Smooth muscle cell of the brain vasculature (primary cell): ENCODE data around the gene MTF2.
"Not testable (repeated sequence)": the region's sequence is repeated elsewhere in the genome, so short reads cannot be mapped to it uniquely, and the experiment has no call there.

Experiments used
- DNase-seq: peaks from one replicate; pipeline ENCODE4 v3.0.0-alpha.2; 2012; ENCODE audit warnings: low read depth, low spot score

Gene MTF2

DNA sequence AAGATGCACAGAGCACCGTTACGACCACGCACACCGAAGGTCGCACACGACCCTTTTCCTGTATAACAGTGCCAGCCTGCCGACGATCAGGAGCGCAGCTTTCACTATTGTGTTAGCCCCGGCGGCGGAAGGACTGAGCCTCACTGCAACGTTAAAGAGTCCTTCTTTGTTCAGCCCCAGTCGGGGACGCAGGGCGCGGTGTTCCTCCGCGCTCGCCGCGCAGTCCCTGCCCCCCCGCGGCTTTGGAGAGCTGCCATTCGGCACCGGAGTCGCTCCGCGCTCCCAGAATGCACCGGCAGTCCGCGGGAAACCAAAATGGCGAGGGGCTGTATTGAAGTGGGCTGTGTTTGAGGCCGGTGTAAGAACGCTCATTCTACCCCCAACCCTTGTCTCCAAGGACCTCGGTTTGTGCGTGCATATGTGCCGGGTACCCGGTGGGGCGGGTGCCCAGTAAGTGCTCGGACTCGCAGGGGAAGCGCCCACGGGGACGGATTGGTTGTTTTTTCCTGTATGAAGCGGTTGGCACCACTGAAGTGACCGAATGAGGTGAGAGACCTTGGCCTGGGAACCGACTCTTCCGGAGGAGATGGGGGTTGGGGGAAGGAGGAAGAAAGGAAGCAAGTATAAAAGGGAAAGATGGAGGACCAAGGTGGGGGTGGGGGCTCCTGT, at the start of gene MTF2:
Gene MTF2 (plus strand): TSS at position 298 of the 669 bp plus-strand sequence. CDS start 244 bp downstream, at position 542.
- DNase-seq, result peak; percentile 94

DNA sequence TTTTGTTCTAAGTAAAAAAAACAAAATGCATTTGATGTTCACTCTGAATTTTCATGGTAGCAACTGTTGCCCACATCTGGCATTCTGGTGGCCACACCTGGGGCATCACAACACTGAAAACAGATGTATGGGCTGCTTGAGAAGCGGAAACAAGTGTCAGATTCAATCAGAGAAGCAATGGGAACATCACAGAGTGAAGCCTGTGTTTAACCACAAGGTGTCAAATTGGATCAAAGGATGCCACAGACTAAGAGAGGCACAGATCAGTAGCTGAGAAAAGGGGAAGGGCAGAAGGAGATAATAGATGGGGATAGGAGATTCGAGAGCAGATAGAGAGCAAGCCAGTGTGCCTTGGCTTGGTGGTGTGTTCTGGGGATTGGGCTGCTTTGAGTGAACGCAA, 49.8 kb upstream of the MTF2 start:
- DNase-seq, result no peak

DNA sequence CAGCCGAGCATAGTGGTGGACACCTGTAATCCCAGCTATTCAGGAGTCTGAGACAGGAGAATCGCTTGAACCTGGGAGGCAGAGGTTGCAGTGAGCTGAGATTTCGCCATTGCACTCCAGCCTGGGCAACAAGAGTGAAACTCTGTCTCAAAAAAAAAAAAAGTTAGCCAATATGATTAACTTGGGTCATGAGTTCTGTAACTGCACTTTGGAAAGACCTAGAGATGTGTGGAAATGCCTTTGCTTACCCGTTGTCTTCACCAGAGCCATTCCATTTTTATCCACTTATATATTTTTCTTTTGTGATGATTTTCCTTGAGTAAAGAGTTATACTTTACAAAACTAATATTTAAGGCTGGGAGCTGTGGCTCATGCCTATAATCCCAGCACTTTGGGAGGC, 48.9 kb upstream of the MTF2 start:
- DNase-seq, result not testable (repeated sequence)

DNA sequence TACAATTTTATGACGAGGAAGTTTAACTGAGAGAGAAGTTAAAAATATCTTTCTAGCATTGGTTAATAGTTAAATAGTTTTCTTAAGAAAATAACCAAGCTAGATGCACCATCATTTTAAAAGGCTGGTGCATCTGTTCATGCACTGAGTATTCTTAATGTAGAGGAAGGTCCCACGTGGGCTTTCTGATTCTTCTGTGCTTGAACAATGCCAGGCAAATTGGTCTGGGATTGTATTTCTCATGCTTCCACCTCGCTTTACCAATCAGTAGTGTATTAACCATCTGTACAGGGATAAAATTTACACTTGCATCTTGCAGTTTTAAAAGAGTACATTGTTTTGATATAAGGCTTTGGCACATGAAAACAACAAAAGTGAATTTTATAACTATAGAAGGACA, 47.4 kb upstream of the MTF2 start:
- DNase-seq, result no peak

DNA sequence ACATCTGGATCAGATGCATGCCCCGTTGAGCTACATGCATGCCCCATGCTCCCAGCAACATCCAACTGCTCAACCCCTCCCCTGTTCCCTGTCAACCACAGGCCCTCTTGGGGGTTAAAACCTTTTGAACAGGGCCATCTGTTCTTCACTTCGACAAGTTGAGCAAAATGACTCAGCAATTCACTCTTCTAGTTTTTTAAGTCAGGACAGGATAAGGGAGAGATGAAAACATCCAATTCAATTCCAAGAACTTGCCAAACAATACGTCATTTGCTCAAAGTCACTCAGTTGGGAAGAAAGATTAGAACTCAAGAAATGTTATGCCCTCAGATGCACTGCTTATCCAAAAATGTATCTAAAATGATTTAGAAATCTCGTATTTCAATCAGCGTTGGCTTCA, 46.1 kb upstream of the MTF2 start:
- DNase-seq, result no peak

DNA sequence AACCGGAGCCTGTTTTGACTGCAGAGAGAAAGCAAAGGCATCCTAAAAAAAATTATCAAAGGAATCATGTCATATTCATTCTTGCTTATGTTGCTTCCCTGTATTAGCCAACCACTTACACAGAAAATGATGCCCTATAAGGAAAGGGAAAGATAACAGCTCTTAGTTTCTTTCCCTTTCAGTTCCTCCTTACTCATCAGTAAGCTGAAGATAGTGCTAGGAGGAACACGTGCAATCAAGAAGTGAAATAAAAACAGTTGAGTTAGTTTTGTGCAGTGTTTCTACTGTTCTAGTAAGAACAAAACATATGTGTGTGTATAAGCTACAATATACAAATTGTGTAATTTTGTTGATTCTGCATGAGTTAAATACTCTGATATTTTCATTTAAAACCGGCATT, 45.3 kb upstream of the MTF2 start:
- DNase-seq, result no peak

DNA sequence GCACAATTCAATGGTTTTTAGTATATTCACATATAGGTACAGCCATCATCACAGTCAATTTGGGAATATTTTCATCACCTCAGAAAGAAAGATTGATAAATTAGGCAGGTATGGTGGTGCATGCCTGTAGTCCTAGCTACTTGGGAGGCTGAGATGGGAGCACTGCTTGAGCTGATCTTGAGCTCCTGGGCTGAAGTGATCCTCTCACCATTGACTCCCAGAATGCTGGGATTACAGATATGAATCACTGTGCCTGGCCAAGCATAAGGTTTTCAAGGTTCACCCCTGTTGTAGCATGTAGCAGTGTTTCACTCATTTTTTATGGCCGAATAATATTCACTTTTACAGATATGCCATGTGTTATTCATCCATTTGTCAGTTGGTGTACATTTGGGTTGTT, 44.7 kb upstream of the MTF2 start:
- no peak for DNase-seq

DNA sequence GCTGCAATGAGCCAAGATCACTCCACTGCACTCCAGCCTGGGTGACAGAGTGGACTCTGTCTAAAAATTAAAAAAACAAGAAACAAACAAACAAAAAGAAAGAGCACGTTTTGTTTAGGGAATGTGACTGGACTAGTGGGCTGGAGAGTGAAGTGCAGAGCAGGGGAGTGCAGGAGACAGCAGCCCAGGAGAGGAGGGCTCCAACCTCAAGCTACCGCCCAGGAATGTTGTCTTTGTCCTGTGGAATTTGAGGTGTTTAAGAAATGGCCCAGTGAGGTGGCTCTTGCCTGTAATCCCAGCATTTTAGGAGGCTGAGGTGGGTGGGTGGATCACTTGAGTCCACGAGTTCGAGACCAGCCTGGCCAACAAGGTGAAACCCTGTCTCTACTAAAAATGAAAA, 42.4 kb upstream of the MTF2 start:
- DNase-seq, result no peak

DNA sequence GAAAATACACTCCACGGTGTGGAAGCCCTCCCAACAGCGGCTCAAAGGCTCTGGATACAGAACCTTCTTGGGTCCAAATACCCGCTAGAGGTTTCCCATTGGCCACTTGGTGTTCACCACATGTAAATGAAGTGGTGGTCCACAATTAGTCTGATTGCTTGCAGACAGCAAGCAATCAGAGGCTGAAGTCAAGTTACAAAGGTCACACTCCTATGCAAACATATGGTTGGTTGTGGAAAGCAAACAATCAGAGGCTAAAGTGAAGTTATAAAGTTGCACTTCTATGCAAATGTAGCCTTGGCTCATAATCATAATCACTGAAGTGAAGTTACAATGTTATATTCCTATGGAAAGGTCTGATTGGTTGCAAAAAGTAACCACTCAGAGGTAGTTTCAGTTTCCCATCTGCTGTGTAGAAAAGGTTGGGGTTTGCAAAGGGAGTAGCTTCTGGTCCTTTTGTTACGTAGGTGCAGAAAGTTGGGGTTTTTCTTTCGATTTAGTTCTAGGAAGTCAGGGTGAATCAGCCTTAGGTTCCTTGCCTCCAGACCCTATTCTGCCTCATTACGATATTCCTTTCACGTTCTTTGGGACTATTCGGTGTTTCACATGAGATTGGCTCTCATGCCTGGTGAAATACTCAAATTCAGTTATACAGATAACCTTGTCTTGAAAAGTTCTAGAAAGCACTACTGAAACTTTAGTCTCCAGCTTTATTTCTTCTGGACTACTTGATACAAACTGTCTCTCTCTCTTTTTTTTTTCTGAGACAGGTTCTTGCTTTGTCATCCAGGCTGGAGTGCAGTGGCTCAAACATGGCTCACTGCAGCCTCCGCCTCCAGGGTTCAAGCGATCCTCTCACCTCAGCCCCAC, 36.7 kb upstream of the MTF2 start:
- no peak for DNase-seq

DNA sequence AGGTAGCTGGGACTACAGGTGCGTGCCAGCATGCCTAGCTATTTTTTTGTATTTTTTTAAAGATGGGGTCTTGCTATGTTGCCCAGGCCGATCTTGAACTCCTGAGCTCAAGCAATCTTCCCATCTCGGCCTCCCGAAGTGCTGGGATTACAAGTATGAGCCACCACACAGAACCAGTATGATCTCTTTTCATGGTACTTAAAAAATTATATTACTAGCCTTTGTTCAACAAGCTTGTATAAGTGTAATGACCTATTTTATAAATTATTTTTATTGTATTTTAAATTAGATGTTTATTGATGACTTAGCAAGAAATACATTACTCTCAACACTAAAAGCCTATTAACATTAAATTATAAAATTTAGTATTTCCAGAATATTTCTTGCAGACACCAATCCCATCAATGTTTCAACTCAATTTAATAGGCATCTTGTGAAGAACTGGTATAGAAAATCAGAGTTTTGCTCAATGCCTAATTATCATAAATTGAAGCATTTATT, 36.0 kb upstream of the MTF2 start:
- no peak for DNase-seq

DNA sequence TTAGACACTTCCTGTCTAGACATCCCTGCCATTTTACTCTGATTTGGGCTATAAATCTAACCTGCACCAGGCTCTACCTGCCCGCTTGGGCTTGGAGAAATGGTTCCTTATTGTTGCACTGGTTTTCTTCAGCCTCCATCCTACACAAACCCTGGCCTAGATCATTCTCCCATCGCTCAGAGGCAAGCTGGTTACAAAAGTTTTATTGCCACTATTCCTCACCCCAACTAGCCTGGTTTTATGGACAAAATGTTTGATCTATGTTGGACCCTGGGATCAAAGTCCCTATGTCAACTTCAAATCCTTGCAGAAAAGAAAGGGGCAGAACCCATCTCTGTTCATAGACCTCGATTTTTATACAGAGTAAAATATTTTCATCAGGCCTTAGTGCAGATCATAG, 31.5 kb upstream of the MTF2 start:
- DNase-seq, result no peak

DNA sequence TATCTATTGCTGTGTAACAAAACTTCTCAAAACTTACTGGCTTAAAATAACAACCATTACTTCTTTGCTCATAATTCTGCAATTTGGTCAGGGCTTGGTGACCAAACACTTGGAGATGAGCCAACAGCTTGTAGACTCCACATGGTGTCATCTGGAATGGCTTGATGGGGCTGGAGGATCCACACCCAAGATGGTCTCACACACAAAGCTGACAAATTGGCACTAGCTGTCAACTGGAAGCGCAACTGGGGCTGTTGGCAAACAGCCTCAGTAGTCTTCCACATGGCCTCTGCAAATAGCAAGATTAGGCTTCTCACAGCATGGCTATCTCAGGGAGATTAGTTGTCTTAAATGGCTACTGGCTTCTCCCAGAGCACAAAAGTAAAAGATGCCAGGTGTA, 27.1 kb upstream of the MTF2 start:
- DNase-seq, result no peak

DNA sequence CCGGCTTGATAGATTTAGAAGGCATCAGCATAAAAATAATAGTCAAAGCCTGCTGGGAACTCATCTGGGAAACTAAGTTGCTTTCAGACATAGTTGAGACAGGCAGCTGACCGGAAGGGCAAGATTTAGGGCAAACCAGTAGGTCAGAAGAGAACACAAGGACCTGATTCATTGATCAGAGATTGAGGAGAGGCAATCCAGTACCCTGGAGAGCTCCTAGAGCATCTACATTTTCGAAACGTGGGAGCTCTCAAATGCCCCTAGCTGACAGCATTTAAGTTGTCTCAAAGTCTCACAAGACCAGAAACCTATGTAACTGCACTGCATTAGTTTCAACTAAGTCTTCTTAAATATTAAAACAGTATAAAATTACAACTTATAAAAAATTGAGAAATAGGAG, 22.9 kb upstream of the MTF2 start:
- no peak for DNase-seq

DNA sequence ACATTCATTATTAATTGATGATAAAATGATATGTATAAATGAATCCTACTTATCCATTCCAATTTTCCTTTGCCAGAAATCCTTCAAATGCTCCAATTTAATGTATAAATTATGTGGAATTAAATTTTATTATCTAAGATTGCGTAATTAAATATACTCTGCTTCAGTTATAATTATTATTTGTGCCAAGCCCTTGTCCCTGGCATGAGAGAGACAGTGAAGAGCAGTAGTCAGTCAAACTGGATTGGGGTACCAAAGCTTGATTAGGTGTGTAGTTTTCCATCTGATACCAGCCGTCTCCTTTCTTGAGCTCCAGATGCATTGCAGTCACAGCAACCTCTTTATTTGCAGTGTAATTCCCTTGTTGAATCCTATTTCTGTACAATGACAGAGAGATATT, 22.4 kb upstream of the MTF2 start:
- no peak for DNase-seq

DNA sequence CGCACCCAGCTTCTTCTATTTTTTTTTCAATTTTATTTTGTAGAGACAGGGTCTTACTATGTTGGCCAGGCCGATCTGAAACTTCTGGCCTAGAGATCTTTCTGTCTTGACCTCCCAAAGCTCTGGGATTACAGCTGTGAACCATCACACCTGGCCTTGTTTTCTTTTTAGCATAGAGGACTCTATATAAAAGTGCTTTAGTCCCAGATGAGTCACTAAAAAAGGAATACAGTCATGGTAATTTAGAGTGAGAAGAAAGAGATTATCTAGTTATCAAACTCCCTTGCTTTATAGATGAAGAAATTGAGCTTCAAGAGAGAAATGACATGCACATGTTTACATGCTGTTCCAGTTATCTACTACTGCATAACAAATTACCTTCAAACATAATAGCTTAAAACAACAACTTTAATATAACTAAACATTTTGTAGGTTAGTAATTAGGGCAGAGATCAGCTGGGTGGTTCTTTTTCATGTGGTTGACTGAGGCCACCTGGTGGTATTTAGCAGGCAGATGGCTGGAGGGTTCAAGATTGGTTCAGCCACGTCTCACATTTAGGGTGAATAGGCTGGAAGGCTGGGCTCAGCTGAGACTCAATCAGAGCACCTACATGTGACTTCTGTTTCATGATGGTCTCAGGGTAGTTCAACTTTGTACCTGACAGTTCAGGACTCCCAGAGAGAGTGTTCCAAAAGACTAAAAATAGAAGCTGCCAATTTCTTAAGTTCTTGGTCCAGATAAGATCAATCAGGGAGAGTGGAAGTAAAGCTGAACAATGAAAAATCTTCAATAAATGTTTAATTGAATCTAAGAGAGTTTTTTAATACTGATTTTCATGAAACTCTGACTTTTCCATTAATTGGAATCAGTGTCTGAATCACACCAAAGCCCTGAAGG, 16.9 kb upstream of the MTF2 start:
- no peak for DNase-seq

DNA sequence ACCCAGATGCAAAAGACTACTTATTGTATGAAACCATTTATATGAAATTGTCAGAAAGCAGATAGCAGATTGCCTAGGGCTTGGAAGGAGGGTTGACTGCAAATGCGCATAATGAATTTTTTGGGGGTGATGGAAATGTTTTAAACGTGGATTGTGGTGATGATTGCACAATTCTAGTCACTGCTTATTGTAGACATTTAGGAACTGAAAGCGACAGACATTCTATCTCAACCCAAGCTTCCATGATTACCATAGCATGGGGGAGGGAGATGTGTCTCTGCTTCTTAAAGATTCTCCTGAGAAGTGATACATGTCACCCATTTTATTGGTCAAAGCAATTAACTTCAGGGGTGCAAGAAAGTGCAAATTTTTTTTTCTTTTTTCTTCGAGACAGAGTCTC, 2.8 kb upstream of the MTF2 start:
- DNase-seq, result no peak

DNA sequence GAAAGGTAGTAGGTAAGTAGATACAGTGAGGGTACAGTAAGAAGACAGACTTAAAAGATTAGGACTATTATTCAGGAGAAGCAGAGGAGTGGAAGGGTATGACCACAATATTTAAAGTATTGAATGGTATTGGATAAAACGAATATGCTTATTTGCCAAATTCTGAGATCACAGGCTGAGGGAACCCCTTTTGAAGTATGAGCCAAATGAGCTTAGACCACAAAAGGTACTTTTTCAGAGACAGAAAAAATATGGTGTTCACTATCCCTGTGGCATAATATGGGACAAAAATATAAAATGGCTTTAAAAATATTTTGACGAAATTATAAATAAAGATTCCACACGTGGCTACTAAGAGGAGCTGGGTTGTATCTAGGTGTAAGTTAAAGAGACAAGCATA, 880 bp upstream of the MTF2 start:
- DNase-seq, result no peak

DNA sequence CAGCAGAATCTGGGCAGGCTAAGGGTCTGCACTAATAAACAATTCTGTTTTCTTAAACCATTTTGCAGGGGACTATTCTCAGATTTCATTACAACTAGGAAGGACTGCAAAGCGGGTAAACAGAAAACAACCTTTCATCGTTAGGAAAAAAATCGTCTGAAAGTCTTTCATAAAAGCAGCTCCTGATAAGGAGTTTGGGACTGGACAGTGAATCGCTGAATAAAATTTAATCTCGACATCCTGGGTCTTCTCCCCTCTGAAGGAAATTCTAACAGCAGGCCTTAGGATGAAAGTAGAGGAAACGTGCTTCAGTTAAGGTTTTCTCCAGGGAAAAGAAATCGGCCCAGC, 471 bp upstream of the MTF2 start:
- no peak for DNase-seq

DNA sequence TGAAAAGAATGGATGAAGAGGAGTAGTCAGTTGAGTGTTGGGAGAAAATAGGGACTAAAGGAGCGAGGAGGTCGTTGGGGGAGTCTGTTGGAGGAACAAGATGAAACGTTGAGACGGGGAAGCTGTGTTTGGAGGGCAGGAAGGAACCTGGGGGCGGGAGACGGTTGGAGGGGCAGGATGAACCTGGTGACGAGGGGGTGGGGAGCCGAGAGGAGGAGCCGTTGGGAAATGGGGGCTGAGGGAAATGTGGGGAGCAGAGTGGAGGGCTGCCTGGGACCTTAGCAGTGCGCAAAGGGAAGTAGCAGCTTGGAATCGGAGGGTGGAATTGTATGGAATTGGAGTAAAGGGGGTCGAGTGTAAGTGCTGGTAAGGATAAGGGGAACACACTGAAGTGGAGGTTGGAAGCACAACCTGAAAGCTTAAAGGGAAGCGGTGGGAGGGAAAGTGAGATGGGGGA, 630 bp downstream of the MTF2 start:
- DNase-seq, result no peak

DNA sequence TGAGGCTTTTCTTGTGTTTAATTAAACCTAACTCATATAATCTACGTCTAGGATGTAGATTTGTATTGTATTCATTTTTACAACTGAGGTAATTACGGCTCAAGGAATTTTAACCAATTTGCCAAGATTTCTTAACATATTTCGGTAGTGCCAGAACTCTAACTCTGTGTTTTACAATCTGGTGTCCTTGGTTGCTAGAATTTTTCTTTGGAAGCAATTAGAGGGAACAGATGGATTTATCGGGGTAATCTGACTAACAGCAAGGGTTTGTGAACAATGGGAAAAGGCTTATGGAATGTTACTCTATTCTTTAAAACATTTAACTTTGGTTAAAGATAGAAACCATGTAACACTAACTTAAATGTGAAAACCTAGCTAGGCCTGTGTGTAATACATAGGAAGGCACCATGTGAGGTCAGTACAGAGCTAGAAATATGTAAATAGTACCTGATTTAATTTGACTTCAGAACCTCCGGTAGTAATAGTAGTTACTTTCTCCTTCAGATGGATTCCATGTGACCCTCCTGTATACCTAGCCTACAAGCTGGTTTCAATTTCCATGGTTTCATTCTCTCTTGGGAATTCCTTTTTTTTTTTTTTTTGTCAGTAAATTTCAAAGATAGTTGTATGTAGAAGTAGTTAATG, 1.2 kb downstream of the MTF2 start:
- peak; percentile 43 for DNase-seq

DNA sequence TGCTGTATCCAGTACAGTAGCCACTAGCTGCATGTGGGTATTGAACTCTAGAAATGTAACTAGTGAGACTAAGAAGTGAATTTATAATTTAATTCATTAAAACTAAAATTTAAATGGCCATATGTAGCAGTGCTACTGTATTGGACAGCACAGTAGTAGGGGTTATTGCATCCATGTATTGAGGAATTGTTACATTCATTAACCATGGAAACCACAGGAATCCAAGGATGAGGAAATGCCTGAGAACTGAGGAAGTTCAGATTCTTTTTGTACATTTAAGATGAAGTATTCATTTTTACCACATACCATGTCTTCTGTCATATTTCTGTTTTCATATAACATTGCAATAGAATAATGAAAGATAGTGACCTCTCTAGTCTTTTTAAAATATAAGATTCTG, 2.6 kb downstream of the MTF2 start:
- DNase-seq, result no peak

DNA sequence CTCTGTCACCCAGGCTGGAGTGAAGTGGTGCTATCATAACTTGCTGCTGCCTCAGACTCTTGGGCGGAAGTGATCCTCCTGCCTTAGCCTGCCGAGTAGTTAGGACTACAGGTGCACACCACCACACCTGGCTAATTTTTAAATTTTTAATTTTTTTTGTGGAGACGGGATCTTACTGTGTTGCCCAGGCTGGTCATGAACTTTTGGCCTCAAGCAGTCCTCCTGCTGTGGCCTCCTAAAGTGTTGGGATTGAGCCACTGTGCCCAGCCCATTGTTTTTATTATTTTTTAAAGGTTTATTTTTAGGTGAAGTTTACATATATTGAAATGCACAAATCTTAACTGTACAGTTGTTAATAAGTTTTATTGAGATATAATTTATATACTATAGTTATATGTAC, 3.2 kb downstream of the MTF2 start:
- no peak for DNase-seq
